HG02623 (cell line): ENCODE results near the gene GIMAP7.
"Not testable (repeated sequence)": the region's sequence is repeated elsewhere in the genome, so short reads cannot be mapped to it uniquely, and the experiment has no call there.

Experiments used
- ATAC-seq: cut with Tn5 transposase; IDR thresholded peaks from one replicate; pipeline ENCODE4 v1.9.1; 2021; ENCODE audit warnings: moderate library complexity; ENCODE audit not compliant: unreplicated experiment

Gene GIMAP7

DNA sequence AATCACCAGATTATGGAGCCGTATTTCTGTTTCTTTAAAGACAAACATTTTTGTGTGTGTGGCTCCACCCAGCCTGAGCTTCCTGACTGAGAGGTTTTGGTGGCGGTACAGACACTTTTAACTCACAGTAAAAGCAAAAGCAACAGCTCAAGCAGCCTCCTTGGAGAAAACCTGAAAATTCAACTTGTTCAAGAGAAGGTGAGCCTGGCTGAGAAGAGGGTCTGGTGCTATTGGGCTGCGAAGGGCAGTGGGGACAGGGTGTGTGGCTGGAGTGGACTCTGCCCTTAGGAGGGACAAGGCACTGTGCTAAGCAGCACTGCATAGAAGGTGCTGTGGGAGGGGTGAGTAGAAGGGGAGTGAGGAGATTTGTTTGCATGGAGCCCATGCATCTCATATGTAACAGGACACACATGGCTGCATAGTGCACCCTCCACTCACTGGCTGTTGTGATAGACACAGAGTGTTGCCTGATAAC, at the start of gene GIMAP7:
Gene GIMAP7, plus strand, starts transcription at position 125 of the 475 bp plus-strand sequence. CDS start 5,103 bp downstream, outside the sequence.
- peak; percentile 67 for ATAC-seq

DNA sequence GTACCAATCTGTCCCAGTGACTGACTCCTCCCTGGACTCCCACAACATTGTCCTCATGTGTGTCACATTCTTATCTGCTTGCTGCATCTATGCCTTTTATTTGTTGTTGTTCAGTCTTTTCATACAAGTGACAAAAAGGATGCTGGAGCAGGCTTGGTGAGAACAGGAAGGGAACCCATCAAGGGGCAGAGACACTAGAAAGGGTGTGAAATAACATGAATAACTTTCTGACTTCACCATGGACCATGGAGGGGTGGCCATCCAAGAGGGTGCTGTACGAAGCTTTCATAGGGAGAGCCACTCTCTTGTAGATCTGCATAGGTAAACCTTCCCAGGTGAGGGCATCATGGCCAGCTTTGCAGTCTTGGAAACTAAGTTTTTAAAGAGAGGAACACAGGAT, 49.7 kb upstream of the GIMAP7 start:
- ATAC-seq: no peak

DNA sequence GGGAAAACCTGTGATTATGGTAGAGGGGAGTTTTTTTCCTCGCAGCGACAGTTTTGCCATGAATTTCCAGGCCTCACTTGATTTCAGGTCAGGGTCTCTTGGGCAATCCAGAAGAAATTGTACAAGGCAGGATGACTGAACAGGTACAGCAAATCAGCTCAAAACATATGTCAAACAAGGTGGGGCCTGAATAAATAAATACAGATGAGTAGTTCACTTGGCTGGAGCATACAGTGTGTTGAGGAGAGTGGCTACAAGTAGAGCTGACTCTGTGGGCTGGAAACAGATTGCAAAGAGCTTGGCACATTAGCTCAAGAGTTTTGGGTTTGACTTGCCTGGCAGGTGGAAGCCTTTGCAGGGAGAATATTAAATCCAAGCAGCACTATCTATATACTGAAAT, 49.3 kb upstream of the GIMAP7 start:
- ATAC-seq: no peak

DNA sequence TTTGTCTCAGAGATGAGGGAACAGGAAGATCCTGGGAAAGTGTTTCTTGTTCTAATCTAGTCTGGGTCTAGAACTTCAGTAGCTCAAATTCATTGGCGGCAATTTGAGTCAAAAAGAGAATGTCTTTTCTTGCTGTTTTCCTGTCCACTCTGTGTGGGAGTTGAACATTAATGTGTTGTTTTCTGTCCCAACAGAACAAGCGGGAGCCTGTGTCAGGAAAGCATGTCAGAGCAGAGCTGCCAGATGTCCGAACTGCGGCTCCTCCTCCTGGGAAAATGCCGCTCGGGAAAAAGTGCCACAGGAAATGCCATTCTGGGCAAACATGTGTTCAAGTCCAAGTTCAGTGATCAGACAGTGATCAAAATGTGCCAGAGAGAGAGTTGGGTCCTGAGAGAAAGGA, 48.2 kb upstream of the GIMAP7 start:
- no peak for ATAC-seq

DNA sequence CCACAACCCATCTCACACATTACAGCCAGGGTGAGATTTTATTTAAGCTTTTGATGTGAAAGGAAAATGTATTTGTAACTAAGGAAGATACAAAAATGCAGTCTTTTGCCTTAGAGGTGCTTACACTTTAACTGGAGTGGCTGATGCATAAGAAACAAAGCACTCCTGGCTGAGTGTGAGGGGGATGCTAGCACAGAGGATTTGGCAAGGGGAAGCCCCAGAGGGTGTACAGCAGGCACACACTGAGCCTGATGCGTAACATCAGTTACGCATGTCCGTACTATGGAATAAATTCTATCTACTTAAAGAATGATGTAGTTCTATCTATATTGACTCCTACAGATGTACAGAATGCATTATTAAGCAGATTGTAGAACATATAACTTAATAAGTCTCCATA, 46.4 kb upstream of the GIMAP7 start:
- ATAC-seq: no peak

DNA sequence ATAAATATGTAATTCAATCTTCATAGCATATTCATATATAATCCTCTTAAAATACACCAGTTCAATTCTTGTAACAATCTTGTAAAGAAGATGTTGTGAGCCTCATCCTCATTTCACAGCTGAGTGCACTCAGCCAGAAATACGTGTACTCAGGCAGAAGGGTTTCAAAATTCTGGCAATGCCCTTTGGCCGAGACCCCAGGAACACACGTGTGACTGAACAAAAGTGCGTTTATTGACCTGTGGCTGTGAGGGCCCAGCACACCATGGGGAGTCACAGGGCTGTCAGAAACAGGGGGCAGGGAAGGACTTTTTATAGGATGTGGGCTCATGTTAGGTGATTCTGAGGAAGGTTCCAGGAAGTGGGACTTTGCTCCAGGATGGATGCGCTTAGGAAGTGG, 42.8 kb upstream of the GIMAP7 start:
- ATAC-seq: no peak

DNA sequence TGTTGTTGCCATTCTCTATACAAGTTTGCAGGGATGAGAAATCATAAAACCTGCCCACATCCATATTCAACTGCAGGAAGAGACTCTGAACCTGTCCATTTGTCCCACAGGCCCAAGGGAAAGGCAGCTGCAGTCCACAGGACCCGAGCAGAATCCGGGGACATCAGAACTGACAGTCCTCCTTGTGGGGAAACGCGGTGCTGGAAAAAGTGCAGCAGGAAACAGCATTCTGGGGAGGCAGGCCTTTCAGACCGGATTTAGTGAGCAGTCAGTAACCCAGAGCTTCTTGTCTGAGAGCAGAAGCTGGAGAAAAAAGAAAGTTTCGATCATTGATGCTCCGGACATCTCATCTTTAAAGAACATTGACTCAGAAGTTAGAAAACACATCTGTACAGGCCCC, 40.8 kb upstream of the GIMAP7 start:
- ATAC-seq: no peak

DNA sequence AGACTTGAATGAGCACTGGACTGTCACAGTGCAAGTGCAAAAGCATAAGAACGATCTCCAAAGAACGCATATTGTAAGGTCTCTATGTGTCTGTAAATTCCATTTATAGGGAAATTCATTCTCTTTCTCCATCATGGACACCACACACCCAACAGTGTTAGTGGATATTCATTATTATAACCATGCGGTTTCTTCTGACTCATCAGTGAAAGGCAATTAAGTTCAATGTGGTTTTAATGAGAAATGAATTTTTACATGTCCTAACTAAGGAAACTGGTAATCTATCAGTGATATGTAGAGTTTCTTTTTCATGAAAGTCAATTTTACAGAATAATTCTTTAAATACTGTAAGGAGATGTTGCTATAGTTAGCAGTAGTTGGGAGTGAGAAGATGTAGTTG, 38.4 kb upstream of the GIMAP7 start:
- no peak for ATAC-seq

DNA sequence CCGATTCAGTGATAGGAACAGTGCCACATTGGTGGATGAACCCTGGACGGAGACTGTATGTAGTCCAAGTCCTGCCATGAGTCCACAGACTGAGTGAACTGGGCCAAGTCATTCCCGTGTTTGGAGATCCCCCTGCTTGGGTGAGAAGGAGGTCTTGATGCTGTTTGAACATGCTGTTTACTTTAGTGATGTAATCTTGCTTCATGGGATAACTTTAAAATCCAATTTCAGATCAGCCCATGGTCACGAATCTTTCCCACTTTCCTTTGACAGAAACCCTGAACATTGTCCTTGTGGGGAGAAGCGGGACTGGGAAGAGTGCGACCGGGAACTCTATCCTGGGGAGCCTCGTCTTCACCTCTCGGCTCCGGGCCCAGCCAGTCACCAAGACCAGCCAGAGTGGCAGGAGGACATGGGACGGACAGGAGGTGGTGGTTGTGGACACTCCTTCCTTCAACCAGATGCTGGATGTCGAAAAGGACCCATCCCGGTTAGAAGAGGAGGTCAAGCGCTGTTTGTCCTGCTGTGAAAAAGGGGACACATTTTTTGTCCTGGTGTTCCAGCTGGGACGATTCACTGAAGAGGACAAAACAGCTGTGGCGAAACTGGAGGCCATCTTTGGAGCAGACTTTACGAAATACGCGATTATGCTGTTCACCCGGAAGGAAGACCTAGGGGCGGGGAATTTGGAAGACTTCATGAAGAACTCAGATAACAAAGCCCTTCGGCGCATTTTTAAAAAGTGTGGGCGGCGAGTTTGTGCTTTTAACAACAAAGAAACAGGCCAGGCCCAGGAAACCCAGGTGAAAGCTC, 37.6 kb upstream of the GIMAP7 start:
- ATAC-seq: no peak

DNA sequence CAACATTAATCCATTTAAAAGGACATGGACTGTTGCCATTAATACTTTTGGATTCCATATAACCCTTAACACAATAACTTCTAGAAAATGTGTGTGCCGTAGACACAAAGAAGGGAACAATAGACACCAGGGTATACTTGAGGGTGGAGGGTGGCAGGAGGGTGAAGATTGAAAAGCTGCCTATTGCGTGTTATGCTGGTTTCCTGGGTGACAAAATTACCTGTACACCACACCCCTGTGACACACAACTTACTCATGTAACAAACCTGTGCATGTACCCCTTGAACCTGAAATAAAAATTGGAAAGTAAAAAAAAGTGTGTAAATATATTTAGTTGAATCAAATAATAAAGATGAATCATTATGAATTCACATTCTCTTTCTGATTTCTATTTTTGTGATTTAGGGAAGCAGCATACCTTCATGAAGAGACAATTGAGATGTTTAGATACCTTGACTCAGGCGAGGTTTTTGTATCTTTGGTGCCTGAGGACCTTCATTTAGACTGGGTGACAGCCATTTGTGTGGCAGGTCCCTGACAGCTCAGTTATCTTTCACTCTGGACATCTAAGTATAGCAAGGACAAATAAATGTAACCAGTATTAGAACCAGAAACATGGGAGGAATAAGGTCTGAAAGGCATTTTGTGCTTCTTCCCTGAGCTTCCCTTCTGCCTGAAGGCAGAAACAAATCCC, 35.5 kb upstream of the GIMAP7 start:
- no peak for ATAC-seq

DNA sequence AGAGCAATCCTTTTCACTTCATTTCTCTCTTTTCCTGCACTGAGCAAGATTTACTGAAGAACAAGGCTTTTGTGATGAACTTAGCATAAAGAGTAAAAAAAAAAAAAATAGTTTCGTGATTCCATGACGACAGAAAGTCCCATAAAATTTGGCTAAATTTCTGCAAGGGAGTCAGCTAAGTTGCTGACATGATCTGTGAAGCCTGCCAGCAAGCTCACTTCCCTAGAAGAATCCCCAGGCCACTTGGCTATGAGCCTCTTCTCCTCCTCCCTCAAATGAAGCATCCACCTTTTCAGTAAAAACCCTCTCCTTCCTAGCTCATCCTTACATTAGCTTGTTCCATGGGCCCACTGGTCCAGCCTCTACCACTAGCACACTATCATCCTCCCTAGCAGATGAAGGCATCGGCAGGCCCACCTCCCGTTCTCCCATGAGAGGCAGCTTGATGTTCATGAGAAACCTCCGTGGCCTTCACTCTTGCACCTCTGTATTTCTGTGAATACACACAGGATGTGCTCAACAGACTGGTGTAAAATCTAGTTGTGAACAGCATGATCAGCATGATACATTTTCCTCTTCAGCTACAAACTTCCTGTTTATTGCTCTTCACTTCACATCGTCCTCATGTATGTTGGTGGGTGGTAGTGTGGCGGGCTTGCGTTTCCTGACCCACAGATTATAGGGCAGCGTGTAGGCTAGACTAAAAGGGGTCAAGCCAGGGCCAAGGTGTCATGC, 33.3 kb upstream of the GIMAP7 start:
- no peak for ATAC-seq

DNA sequence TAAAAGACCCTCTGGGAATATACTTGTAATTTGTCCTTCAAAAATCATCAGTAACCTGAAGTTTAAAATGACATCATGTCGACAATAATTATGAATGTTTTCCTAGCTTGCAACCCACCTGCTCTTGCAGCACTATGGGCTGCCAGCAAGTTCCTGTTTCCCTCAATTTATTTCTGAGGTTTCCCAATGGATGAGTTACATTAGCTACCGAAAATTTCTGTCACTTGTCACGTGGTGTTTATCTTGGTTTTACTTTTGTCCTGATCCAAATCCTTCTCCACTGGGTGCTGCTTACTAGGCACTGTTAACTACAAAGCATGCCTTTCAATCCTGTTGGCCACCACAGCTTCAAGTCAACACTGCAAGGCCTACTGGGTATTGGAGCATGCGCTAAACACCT, 32.8 kb upstream of the GIMAP7 start:
- ATAC-seq: no peak

DNA sequence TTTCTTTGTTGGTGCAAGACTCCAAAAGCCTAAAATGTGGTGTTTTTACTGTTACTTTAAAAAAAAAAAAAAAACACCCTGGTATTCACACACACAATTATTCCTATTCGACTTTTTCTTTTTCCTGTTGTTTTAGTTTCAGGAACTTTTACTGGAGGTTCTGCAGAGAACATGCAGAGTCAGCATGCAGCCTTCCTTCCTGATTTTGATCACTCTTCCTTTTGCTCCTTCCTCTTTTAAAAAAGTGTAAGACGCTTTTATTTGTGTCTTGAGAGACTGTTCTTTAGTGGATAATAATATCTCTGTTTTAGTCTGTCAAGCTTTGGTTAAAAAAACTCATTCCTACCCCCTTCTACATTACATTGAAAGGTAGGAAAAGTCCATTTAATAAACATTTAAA, 31.2 kb upstream of the GIMAP7 start:
- ATAC-seq: not testable (repeated sequence)

DNA sequence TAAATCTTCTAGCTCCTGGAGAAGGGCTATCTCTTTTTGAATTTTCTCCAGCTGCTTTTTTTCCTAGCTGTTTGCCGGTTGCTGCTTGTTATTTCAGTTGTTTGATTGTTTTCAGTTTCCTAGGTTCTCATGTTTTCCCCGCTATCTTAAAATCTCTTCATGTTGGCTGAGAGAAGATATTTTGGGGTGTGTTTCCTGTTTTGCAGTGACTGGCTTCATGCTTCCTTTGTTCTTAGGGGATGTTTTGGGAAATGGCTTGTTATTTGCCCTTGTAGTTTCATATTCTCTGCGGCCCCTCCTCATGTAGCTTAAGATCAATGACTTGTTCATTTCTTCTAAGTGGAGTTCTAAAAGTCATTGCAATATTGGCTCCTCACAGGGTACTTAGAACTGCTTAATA, 30.6 kb upstream of the GIMAP7 start:
- not testable (repeated sequence) for ATAC-seq

DNA sequence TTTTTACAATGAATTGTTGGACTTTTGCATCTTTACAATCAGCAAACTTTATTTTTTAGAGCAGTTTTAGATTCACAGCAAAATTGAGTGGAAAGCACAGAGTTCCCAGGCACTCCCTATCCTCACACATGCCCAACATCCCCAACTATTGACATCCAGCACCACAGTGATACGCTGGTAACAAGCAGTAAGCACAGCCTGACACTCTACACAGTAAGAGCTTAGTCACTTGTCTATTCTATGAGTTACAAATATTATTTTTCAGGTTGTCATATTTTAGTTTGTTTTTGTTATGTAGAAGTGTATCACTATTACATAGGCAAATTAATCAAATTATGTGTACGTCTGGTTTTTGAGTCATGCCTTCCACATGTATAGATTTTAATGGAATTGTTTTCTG, 27.0 kb upstream of the GIMAP7 start:
- ATAC-seq: no peak

DNA sequence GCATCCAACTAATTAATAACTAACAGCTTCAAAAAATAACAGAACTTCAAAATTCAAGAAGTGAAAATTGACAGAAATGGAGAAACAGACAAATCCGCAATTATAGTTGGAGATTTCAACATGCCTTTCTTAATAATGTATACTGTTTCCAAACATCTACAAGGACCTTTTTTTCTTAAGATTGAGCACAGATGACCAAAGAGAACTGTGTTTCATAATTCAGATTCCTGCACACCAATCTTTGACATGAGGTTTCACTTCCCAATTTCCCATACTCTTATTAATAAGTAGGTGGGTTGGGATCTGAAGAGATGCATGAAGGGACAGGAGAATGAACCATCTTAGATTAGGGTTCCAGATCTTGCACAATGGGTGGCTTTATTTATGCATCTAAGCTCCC, 24.9 kb upstream of the GIMAP7 start:
- ATAC-seq: no peak

DNA sequence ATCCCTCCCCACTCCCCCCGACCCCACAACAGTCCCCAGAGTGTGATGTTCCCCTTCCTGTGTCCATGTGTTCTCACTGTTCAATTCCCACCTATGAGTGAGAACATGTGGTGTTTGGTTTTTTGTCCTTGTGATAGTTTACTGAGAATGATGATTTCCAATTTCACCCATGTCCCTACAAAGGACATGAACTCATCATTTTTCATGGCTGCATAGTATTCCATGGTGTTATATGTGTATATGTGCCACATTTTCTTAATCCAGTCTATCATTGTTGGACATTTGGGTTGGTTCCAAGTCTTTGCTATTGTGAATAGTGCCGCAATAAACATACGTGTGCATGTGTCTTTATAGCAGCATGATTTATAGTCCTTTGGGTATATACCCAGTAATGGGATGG, 21.2 kb upstream of the GIMAP7 start:
- ATAC-seq: not testable (repeated sequence)

DNA sequence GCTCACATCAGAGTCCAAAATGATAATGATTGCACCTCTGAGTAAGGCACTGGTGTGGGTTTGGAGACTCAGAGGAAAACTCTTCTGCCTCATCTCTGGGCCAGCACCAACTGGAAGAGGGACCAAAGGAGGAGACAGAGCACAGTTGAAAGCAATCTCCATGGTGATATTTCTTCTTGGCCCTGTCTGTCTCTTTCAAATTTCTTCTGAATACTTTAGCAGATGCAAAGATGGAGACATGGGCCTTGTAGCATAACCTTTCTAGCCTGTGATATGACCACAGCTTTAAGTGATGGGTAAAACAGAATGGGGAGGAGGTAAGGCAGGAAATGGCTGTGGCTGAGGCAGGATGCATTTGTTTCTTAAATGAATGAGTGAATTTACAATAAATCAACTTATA, 12.2 kb upstream of the GIMAP7 start:
- no peak for ATAC-seq

DNA sequence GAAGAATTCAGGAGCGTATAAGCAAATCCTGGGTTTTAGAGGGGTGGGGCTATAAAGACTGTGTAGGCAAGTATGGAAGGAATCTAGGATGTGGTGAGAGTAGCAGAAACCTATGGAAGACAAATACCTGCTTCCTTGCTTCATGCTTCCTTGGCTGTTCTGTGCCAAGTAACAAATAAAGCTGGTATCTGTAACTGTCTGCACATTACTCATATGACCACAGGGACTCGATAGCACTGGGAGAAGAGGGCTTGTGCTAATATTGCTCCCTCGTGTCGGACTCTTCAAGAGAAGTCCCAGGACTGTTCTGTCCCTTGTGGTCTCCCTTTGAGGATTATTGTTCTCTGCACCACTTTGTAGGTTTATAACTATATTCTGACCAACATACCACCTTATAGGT, 11.5 kb upstream of the GIMAP7 start:
- ATAC-seq: no peak

DNA sequence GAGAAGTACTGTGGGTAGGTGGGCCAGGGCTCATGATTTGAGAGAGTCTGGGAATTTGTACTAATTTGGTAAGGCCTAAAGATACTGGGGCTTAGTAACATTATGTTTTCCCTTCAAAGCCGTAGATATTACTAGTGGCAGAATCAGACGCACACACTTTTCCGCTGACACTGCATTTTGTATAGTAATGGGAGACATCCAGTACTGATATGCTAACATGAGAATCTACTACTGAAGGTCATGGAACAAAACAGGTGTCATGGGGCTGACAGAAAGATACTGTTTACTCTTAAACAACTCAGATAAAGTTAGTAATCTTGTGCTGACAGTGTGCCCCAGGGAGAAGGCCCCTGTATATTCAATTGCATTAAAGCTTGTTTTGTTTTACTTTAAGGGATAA, 11.1 kb upstream of the GIMAP7 start:
- ATAC-seq: no peak

DNA sequence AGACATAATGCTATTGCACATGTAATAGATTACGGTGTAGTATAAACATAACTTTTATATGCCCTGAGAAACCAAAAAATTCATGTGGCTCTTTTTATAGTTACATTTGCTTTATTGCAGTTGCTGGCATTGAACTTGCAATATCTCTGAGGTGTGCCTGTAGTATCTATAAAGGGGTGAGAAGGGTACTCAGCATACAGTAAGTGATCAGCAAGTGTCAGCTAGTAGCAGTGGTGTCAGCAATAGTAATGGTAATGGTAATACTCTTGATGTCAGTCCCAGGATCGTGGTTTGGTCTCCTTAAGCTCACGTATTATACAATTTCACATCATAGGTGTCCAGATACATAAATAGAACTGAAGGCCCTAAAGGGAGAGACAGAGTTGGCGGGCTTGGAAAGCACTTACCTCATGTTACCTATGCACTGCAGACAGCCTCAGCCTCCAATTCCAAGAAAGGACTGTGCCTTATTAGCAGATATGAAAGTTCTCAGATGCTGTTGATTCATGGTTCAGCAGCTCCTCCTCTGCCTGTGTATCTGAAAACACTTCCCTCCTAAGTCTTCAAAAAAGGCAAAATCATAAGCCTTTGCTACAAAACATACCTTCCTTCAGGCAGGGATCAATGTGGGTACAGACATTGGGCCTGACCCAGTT, 6.6 kb upstream of the GIMAP7 start:
- no peak for ATAC-seq
